ENCODE measurements around the gene STXBP6.
"Not testable (repeated sequence)": the region's sequence is repeated elsewhere in the genome, so short reads cannot be mapped to it uniquely, and the experiment has no call there.

The STXBP6 gene

DNA sequence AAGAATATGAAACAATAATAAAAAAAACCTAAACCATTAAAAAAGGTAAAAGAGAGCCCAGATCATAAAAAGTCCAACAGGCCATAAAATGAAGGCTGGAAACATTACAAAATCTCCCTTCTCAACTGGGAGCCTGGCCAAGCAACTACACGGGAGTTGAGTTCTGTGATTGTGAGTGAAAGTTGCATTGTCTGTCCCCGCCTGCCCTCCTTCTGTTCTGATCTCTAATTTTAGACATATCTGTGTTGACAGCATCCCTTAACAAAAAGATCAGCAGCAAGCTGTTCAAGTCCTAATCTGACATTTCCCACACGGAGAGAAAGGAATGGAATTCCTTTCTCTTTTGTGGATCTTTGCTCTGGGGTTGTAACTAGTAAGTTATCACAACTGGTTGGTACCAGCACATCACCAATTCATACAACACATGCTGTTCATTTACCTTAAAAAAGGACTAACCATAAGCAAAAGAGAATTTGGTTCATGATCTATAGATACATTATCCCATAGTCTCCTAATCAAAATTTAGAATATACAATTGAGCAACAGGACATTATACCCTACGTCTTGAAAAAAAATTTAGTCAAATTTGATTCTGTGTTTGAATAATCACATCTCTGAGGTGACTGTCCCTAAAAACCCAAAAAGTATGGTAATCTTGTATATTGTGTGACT is 210.9 kb downstream of the STXBP6 start:
- in situ Hi-C loops (cut with MboI; ENCODE audit: low sequenced_read_pairs): no loop called here

DNA sequence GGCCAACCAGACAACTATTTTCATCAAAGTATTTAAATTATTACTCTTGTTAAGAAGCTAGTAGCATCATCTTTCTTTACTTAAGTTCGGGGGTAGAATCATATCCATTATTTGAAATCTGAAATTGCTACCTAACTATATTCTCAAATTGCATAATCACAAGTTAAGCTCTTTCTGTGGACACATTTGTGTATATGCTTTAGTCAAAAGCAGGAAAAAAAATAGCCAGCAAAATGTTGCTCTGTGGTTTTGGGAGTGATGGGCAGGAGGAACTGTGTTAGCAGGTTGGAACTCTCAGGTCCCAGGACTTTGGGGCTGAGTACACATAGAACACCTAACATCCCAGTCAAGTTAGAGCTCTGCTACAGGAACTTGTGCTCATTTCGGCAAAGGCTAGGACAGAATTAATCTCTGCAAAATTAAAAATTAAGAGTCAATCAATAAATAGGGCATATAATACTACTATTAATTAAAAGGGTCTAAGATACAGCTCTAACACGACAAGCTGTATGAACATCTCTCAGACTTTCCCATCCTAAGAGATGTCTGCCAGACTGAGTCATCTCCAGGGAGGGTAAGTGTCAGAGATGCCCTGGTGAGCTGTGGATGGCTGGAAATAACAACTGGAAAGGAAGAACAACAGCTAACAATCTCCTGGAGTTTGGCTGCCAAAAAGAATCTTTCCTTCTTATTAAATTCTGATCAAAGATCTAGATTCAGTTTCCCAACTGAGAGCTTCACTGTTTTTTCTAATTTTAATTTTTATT is 212.5 kb downstream of the STXBP6 start:
- in situ Hi-C loops (cut with MboI; ENCODE audit: low sequenced_read_pairs): no loop called here

DNA sequence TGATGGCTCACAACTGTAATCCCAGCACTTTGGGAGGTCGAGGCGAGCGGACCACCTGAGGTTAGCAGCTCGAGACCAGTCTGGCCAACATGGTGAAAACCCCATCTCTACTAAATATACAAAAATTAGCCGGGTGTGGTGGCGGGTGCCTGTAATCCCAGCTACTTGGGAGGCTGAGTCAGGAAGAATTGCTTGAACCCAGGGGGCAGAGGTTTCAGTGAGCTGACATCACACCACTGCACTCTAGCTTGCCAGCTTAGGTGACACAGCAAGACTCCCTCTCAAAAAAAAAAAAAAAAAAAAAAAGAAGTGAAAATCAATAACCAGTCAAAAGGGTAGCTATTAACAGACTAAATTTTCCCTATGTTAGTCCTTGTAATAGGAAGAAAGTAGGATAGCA is 213.6 kb downstream of the STXBP6 start:
- in situ Hi-C loops (cut with MboI; ENCODE audit: low sequenced_read_pairs): not testable (repeated sequence)

DNA sequence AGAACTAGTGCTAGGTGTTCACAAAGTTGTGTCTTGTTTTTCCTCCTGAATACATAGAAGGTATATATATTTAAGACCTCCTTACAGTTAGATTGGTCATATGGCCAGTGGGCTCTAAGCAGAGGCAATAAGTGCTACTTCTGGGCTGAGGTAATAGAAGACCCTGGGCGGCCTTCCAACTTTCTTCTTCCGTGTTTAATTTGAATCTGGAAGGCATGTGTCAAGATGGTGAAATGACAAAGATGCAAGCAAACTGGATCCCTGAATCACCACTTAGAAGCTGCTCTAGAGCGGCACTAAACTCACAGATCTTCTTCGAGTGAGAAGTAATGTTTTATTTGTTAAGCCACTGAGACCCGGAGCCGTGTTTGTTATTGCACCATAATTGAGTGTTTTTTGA is 215.0 kb downstream of the STXBP6 start:
- in situ Hi-C loops (cut with MboI; ENCODE audit: low sequenced_read_pairs): no loop called here

DNA sequence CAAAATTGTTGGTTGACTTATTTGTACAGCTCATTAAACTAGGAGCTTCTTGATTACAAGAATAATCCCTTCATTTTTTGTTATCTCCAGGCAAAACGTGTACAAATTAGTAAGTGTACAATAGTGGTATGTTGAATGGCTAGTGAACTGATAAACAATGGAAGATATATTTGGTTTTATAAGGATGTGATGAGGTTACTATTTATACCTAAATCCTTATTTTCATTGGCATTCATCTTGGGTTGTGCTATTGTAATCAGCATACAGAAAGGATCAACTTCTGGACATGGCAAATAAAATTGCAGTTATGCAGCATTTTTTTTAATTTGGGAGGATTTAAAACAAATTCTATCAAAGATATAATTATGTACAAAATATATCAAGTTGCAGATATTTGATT is 216.6 kb downstream of the STXBP6 start:
- in situ Hi-C loops (cut with MboI; ENCODE audit: low sequenced_read_pairs): no loop called here

DNA sequence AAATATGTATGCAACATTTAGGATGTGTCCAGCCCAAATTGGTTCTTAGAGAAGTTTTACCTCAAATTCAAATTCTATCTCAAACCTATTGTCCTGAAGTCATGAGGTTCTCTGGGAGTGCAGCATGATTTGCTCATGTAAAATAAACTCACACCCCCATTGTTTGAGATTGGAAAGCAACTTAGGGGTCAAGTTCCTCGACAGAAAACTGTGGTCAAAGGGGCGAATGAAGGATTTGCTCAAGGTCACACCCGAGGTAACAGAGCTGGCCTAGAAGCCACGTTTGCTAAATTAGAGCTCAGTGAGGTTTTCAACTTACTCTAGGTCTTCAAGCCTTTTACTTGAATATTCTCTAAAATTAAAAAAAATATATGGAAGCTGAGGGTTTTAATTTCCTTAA is 218.3 kb downstream of the STXBP6 start:
- in situ Hi-C loops (cut with MboI; ENCODE audit: low sequenced_read_pairs): no loop called here

DNA sequence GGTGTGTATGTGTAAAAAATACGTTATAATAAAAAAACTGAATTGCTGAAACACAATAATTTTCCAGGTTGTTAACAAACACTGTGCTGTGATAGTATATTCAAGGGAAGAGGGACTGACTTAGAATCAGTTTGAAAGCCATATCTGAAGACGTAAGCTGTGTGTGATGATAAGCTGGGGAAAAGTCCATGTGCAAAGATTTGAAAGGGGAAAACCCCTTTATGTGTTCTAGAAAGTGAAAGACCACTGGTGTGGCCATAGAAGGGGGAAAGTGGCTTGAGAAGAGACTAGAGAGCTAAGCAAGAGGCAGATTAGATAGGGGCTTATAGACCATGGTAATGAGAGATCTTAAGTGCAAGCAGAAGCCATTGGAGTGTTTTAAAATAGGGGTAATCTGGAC is 220.1 kb downstream of the STXBP6 start:
- in situ Hi-C loops (cut with MboI; ENCODE audit: low sequenced_read_pairs): no loop called here

DNA sequence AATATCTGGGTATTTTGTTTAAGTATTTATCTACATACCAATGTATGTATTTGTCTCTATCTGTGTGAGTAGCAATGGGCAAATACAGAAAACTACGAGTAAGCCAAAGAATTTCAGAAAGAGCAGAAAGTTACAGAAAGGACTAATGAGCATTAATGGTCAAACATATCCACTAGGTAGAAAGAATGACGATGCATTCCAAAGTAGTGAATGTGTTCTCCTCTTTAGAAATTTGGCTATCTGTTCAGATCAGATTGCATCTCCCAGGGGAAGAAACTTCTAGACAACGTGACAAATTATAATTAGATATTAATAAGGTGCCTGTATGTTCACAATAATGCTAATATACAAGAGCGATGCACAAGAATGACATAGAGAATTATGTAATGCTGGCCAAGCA is 221.5 kb downstream of the STXBP6 start:
- in situ Hi-C loops (cut with MboI; ENCODE audit: low sequenced_read_pairs): no loop called here

DNA sequence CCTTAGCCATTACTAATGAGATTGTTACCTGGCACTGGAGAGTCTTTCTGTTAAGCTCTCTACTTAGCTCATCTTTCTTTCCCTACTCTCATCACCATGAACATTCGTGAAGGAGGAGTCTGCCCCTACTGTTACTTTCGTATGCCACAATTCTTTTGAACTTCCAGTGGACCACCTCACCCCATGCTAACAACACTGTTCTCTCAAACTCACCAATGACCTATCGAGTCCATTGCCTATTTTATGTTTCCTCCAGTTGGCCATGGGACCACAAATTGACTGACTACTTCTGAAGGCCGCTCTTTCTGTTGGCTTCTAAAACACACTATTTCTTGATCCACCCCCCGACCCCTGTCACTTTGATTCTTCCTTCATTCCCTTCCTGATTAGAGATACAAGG is 223.6 kb downstream of the STXBP6 start:
- in situ Hi-C loops (cut with MboI; ENCODE audit: low sequenced_read_pairs): no loop called here

DNA sequence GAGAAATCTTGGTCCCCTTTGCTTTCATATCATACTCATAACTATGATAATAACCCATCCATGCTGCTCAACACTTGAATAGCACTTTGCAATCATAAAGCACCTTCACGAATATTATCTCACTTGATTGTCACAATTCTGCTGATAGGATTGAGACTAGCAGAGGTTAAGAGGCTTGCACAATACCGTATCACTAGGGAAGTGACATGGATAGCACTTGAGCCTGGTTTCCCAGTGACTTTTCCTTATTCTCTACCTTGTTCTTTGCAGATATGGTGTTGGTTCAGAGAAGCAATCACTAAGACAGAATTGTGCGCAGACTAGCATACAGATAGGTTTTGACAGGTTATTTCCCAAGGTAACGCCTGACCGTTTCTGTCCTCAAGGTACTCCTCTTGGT is 229.3 kb downstream of the STXBP6 start:
- in situ Hi-C loops (cut with MboI; ENCODE audit: low sequenced_read_pairs): loop anchor here (25.0 kb wide), 1 partner anchor 317 kb away; no protein-coding TSS in a partner anchor

DNA sequence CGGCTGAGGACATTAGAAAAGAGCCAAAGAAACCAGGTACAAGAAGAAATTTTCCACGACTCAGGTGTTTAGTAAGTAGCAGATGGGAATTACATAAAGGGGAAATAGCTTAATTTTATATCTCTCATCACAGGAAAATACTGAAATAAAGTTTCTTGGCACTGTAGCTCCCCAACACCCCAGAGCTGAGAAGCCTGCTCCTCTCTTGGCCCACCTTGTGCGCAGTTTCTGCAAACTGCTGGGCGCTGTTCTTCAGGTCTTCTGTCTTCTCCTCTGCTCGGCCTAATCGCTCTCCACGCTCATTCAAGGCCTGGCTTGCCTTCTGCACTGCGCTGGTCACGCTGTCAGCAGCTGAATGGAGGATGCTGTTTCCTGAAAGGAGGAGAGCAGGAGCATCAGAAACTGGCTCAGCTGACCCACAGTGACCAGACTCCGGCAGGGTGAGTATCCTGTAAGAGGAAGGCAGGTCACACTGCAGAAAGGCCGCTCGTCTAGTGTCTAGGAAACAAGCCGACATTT is 231.1 kb downstream of the STXBP6 start:
- in situ Hi-C loops (cut with MboI; ENCODE audit: low sequenced_read_pairs): loop anchor here (25.0 kb wide), 1 partner anchor 318 kb away; no protein-coding TSS in a partner anchor

DNA sequence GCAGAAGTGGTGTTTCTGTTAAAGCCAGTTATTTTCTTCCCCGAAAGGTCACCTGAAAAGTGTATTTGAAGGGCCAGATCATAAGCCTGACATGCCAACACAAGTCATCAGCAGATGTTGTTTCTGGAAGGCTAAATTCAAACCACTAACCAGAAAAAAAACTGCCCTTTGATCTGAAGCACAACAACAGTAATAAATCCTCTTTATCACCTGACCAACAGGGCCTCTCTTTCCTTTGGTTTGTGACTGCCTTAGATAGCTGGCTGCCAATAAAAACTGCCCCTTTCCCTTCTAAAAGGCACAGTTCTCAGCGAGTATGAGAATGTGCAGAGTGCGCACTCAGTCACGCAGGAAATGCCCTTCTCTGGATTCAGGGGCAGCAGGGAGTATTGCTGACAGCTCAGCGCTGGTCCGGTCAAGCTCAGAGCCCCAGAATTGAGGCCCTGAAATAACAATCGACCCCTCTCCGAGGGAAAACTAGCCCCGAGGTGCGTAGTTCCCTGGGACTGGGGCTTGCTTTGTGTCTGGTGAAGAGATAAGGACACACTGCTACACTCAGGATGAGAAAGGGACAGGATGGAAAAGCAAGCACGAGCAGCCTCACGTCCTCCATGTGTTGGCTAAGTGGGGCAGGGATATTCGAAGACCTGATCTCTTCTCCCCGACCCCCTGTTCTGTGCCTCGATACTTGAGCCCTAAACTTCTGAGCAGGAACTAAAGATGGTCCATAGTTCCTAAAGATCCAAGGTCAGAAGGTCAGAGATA is 231.7 kb downstream of the STXBP6 start:
- in situ Hi-C loops (cut with MboI; ENCODE audit: low sequenced_read_pairs): loop anchor here (25.0 kb wide), 1 partner anchor 319 kb away; no protein-coding TSS in a partner anchor

DNA sequence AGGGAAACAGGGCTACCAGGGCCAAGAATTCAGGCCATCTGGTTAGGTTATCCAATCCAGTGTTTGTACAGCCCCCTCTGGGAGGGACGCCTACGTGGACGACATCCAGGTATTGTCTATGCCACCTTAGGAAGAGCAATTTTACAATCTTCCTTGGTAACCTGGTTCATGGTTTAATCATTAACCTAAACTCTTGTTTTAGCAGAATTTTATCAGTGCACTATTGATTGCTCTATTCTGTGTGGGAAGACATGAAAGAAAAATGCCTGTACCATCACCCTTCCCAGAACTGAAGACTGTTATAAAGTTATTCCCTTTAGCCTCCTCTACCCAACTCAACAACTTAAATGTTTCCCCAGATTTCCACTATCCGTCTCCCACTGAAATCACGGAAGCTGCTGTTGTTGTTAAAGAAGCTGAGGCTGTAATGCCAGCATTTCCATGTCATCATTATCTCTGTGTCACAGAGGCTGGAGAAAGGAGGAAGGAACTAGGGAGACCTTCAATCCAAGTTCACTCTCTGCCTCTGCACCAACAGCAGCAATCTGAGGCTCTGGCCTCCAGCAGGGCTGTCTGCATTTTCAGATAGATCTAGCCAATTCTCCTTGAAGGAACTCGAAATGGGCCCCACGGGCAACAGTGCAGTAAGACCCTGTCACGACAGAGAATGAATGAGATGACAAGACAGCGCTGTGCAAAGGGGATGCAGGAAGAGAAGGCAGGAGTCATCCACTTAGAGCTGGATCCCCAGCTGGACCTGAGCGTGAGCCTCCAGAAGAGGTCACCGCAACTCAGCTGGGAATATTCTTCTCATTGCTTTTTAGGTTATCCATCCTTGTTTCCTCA is 232.5 kb downstream of the STXBP6 start:
- in situ Hi-C loops (cut with MboI; ENCODE audit: low sequenced_read_pairs): loop anchor here (25.0 kb wide), 1 partner anchor 320 kb away; no protein-coding TSS in a partner anchor

DNA sequence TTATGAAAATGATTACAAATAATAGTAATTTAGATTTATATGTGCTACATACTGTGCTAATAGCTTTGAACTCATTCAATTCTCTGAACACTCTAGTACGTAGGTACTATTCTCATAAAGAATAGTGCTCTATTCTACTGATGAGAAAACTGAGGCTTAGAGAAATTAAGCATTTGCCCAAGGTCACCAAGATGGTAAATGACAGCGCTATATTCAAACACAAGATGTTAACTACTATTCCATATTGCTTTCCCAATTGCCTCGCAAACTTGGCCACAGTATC is 233.1 kb downstream of the STXBP6 start:
- in situ Hi-C loops (cut with MboI; ENCODE audit: low sequenced_read_pairs): loop anchor here (25.0 kb wide), 1 partner anchor 320 kb away; no protein-coding TSS in a partner anchor

DNA sequence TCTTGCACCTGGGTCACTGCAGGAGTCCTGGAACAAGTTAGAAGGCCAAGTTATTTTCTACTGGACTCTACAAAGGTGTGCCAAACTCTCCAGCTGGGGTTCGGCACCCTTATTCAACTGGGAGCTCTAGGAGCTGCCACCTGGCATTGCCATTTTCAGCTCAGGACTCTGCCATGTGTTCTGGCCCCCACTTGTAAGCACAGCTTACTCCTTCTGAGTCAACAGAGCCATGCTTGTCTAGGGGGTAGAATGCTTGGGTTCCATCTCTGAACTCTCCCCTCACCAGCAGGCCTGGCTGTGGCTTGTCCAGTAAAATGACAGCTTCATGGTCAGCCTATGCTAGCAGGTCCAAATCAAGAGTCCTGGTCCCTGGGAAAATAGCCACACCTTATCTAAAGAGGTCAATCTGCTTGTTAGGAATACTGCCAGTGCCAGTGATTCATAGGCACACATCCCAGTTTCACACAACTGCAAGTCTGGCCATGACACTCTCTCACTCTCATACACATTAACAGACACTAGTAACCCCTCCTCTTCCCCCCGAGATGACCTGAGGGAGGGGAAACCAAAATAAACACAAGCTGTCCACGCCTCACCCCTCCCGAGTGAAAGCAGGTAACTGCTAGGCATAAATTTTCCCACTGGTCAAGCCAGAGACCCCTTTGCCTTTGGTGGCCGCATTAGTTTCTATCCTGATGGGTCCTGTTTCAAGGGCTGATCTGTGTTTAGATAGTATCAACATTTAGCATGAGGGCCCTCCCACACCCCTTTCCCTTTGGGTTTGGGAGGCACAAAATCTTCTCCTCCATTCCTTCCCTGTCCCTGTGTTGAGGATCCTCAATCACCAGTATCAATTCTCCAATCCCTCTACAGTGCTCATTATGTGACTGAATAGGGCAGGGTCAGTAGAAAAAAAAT is 233.7 kb downstream of the STXBP6 start:
- in situ Hi-C loops (cut with MboI; ENCODE audit: low sequenced_read_pairs): loop anchor here (25.0 kb wide), 1 partner anchor 321 kb away; no protein-coding TSS in a partner anchor

DNA sequence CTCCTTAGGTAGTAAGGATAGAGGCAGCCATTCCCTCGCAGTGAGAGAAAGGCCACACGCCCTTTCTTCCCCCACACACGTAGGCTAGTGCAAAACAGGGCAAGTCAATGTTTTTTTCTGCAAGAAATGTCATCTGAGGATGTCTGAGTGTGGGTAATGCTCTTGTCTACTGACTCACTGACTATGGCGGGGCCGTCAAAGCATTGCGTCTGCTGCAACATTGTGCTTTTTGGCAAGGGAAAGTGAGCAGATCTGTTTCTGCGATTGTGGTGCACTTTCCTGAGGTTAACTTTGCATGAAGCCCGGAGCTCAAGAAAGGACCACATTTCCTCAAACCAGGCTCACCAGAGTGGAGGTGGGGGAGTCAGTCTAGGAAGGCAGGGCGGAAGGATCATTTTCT is 234.4 kb downstream of the STXBP6 start:
- in situ Hi-C loops (cut with MboI; ENCODE audit: low sequenced_read_pairs): loop anchor here (25.0 kb wide), 1 partner anchor 322 kb away; no protein-coding TSS in a partner anchor

DNA sequence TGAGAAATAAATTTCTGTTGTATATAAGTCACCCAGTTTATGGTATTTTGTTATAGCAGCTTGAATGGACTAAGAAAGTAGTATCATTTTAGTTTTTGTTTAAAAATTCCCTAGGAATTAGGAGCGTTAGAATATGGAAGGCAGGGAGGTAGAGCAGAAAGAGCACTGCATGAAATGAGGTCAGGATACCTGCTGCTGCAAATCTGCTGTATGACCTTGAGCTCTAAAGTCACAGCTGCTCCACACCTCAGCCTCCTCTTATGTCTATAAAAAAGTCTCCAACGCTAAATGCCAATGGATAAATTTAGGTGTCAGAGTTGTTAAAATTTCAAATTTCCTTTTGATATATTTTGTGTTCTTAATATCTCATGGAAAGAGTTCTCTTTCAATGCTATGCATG is 235.0 kb downstream of the STXBP6 start:
- in situ Hi-C loops (cut with MboI; ENCODE audit: low sequenced_read_pairs): loop anchor here (25.0 kb wide), 1 partner anchor 322 kb away; no protein-coding TSS in a partner anchor

DNA sequence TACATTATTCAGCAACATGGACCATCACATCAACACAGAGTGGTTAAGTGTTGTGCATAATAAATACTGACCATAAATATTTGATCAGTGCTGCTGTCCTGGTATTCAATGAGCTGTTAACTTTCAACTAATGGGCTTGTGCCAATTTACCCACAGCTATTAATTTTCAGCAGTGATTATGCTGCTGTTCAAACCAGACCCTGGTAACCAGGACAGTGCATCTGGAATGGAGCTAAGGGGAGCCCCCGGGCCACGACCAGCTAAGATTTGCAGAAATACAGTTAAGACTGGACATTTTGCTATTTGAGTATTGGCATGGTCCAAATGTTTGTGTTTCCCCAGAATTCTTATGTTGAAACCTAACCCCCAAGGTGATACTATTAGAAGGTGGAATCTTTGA is 235.6 kb downstream of the STXBP6 start:
- in situ Hi-C loops (cut with MboI; ENCODE audit: low sequenced_read_pairs): loop anchor here (25.0 kb wide), 1 partner anchor 323 kb away; no protein-coding TSS in a partner anchor

DNA sequence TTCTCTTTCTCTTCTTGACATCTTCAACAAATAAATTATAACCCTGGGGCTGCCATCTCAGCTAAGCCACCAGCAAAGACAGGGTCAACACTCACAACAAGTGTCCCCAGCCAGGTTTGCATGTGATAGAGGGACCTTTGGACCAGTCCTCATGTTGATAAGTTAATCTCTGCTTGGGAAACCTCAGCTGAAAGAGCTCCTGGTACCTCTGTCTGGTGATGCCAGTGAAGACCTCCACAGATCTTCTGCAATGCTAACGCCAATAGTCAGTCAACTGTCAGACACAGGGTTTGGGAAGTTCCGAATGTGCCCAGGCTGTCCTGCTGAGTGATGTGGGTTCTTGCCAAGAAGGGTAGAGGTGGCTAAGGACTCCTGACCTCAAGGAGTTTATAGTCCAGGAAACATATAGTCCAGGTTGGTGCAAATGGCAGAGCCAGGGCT is 236.1 kb downstream of the STXBP6 start:
- in situ Hi-C loops (cut with MboI; ENCODE audit: low sequenced_read_pairs): loop anchor here (25.0 kb wide), 1 partner anchor 323 kb away; no protein-coding TSS in a partner anchor
